ENCODE results near the gene ZNF398.

Gene ZNF398

GRCh38 chr7:149150981-149151380 lies 3.7 kb downstream of the ZNF398 start:
- no peak for DNase-seq (ENCODE audit: low read depth)

- DNase-seq (ENCODE audit: low read depth), result no peak
Measured at GRCh38 chr7:149153346-149153745, 6.1 kb downstream of the ZNF398 start.

GRCh38 chr7:149154056-149154455 lies 6.8 kb downstream of the ZNF398 start:
- DNase-seq (ENCODE audit: low read depth), result no peak

- DNase-seq (ENCODE audit: low read depth), result no peak
Measured at GRCh38 chr7:149156898-149157297, 9.6 kb downstream of the ZNF398 start.

- no peak for DNase-seq (ENCODE audit: low read depth)
Measured at GRCh38 chr7:149161241-149161848, 14.1 kb downstream of the ZNF398 start.

GRCh38 chr7:149166142-149166541 lies 18.9 kb downstream of the ZNF398 start:
- no peak for DNase-seq (ENCODE audit: low read depth)

- no peak for DNase-seq (ENCODE audit: low read depth)
Measured at GRCh38 chr7:149166630-149167352, 19.5 kb downstream of the ZNF398 start.

- no peak for DNase-seq (ENCODE audit: low read depth)
Measured at GRCh38 chr7:149171892-149172533, 24.8 kb downstream of the ZNF398 start.

- DNase-seq (ENCODE audit: low read depth), result no peak
Measured at GRCh38 chr7:149172534-149172920, 25.3 kb downstream of the ZNF398 start.

GRCh38 chr7:149175150-149175549 lies 27.9 kb downstream of the ZNF398 start:
- DNase-seq (ENCODE audit: low read depth), result no peak

- no peak for DNase-seq (ENCODE audit: low read depth)
Measured at GRCh38 chr7:149179241-149179640, 32.0 kb downstream of the ZNF398 start.

GRCh38 chr7:149180722-149181449 lies 33.6 kb downstream of the ZNF398 start:
- no peak for DNase-seq (ENCODE audit: low read depth)

GRCh38 chr7:149181450-149181790 lies 34.2 kb downstream of the ZNF398 start:
- DNase-seq (ENCODE audit: low read depth), result no peak

GRCh38 chr7:149184274-149184673 lies 37.0 kb downstream of the ZNF398 start:
- DNase-seq (ENCODE audit: low read depth), result no peak

- no peak for DNase-seq (ENCODE audit: low read depth)
Measured at GRCh38 chr7:149188213-149188612, 41.0 kb downstream of the ZNF398 start.

GRCh38 chr7:149188637-149189259 lies 41.5 kb downstream of the ZNF398 start:
- no peak for DNase-seq (ENCODE audit: low read depth)

GRCh38 chr7:149191851-149192250 lies 44.6 kb downstream of the ZNF398 start:
- no peak for DNase-seq (ENCODE audit: low read depth)

- DNase-seq (ENCODE audit: low read depth), result no peak
Measured at GRCh38 chr7:149194799-149195179, 47.5 kb downstream of the ZNF398 start.

- peak; percentile 87 for DNase-seq (ENCODE audit: low read depth)
Measured at GRCh38 chr7:149195180-149196150, 48.2 kb downstream of the ZNF398 start, which contains the start of gene ZNF282. TSS of gene ZNF282 (plus strand) at chr7:149195546. CDS start at chr7:149195590, 44 bp downstream.

GRCh38 chr7:149196151-149196704 lies 49.0 kb downstream of the ZNF398 start:
- DNase-seq (ENCODE audit: low read depth), result no peak

- DNase-seq (ENCODE audit: low read depth), result no peak
Measured at GRCh38 chr7:149196705-149197171, 49.5 kb downstream of the ZNF398 start.

Data from fibroblast of gingiva (primary cell).